ENCODE data around the gene TINCR.

- TF ChIP-seq CTCF (IDR thresholded peaks at IDR 0.05): no peak
- no peak for TF ChIP-seq POLR2A (IDR thresholded peaks at IDR 0.05)
Observed at GRCh38 chr19:5515737-5516136, 52.0 kb downstream of the TINCR start.

All from prostate gland (tissue), 2 donors.